ENCODE measurements around the gene SRSF4.

- TF ChIP-seq CTCF (IDR thresholded peaks at IDR 0.05) (no peak), POLR2A (IDR thresholded peaks at IDR 0.05) (no peak)
Observed at GRCh38 chr1:29136391-29136915, 45.2 kb downstream of the SRSF4 start.

All from right lobe of liver (tissue), 4 donors.